GM19463 (cell line): ENCODE measurements around the gene TTLL5.

Experiments
- ATAC-seq: cut with Tn5 transposase; IDR thresholded peaks from one replicate; pipeline ENCODE4 v1.9.1; 2021; ENCODE audit warnings: mild to moderate bottlenecking, moderate library complexity; ENCODE audit not compliant: unreplicated experiment

Gene TTLL5

DNA sequence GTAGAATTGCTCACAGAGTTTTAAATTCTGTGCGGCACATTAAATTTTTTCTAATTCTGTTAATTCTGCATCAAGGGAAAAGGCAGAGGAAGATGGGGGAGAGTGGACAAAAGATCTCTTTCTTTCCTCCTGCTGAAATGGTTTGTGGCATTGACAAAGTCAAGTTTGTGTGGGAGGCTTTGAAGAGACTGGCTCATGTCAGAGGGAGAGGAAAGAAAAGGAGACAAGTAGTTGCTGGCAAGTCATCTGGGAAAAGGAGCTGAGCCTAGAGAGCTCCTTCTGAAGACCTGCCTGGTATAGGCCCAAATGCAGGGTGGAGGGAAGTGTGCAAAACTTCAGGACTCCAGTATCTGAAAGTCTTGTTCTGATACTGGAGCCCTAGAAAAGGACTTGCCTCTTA is 36.3 kb downstream of the TTLL5 start:
- ATAC-seq, result no peak

DNA sequence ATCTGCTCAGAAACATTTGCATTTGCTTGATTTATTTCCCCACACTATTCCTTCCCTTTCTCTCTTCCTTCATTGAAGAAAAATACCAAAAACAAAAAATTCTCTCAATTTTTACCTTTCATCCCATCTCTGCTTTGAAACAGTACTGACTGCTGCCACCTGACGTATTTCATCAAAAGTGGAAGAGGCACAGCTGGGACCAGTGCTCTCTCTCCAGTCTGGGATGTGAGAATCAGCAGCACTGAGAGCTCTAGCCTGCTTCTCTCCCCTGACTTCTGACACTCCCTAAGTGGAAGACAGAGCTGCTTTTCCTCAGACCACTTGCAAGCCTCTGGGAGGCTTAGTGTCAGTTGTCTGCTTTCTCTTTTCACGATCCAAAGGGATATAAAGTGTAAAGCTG is 36.9 kb downstream of the TTLL5 start:
- no peak for ATAC-seq

DNA sequence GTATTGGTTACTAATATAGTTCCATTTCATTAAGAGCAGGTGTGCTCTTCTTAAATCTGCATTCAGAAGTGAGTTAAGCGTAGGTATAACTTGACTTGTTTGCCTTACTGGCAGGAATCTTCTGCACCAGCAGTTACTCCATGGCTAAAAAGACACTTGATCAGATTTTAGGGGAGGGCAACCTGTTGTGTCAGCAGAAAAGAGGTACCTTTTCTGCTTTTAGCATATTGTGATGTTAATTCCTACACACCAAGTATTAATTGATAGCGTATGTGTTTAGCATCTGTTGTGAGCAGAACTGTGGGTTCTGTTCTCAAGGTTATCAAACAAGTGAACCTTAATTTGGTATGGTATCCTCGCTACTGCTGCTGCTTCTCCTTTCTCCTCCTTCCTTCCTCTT is 38.3 kb downstream of the TTLL5 start:
- ATAC-seq, result no peak

DNA sequence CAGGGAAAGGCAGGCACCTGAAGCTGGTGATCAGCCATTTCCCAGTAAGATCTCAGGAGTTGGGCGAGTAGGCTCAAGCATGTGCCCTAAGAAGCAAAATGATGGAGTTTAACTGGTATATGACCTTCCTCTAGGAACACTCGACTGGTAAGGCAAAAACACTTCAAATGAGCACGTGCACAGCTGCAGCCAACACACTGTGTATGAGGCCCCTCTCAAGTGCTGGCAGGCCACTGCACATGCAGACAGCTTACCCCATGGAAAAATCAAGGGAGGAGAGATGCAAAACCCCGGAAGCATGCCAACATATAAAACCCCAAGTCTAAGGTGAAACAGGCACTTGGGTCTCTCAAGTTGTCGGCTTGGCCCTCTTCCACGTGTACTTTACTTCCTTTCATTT is 39.2 kb downstream of the TTLL5 start:
- ATAC-seq, result no peak

DNA sequence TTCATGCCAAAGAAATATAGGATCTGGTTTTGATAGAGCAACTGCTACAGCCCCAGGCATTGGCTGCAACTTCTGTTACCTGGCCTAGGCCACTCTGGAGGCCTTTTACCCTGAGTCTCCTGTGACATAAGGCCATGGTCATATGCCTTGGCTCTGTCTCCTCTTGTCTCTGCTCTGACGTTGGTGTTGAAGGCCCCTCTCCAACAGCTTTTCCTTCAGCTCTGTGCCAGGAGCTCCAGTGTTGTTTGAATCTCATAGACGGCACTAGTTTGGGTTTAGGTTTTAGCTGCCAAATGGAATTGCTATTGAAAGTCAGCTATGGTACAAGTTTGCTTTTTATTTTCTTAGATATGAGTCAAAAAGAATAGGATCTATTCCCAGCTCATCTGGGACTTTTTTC is 41.1 kb downstream of the TTLL5 start:
- no peak for ATAC-seq

DNA sequence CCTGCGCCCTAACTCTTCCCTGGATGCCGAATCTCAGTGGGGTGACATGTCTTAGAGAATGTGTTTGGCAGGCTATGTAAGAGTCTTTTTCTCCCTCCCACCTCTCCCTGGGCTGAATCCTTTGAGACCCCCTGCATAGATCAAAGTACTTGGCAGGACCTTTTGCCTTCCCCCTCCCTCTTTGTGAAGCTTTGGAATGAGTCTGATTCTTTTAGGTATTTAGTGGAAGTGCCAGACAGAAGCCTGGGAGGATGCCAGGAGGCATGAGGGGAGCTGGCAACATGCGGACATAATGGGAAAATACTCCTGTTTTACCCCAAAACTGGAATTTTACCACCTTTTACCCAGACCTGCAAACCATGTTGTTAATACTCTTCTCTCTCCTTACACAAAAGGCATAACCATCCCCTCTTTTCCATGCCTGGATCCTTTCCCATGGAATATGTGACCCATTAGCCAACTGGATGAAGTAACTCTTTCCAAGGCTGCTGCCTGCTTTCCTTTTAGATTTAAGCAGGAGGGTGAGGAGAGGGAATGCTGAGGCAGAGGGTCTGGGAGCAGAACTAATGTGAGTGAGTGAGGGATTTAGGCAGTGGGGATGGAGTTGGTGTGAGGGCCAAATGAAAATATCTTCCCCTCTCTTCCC is 41.7 kb downstream of the TTLL5 start:
- no peak for ATAC-seq

DNA sequence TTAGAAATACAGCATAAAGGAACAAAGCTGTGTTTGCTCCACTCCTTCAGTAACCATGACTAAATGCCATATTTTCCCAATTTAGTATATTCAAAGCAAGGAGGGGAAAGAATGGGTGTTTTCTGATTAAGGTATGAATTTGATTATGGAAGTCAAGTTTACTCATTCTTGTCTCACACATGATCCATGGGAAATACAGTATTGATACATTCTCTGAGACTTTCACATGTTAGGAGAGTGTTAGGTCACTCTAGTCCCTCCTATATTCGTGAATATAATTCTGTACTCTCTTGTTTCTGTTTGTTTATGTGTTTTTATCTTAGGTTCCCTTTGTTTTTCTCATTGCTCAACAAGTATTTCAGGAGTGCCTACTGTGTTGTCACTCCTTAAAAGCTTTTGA is 42.4 kb downstream of the TTLL5 start:
- ATAC-seq, result no peak

DNA sequence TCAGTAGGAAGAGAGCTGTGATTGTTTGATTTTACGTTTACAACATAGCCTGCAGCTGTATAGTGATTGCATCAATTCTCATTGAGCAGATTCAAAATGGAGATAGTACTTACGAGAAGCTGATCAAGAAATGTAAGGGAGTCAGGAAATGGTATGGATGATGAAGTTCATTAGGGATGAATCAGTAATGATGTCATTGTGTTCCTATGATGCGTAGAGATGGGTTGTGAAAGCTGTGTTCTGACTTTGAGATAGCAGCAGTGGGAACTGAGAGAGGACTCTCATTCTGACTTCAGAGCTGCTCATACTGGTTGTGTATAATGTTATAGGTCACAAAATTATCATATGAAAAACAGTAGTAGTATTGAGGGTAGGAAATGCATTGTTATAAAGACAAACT is 44.0 kb downstream of the TTLL5 start:
- ATAC-seq, result no peak

DNA sequence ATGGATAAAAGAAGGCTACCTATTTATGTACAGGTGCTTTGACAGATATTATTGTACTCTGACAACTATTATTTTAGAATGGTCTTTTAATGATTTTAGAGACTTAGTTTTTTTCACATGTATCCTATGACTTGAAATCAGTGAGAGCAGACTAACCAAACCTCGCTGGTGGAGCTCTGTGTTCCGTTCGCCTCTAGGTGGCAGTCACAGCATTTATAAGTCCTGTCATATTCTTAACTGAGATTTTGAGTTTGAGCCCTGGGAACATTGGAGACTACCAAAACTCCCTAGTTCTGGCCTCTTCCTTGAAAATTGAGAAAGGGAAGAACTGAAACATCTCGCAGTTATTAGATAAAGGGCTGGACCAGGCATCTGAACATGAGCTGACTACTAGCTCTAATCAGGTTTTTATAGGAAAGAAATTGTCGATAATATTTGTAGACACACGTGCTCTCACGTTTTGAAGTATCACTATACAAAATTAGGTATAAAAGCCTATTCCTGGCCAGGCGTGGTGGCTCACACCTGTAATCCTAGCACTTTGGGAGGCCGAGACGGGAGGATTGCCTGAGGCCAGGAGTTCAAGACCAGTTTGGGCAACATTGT is 48.3 kb downstream of the TTLL5 start:
- no peak for ATAC-seq

DNA sequence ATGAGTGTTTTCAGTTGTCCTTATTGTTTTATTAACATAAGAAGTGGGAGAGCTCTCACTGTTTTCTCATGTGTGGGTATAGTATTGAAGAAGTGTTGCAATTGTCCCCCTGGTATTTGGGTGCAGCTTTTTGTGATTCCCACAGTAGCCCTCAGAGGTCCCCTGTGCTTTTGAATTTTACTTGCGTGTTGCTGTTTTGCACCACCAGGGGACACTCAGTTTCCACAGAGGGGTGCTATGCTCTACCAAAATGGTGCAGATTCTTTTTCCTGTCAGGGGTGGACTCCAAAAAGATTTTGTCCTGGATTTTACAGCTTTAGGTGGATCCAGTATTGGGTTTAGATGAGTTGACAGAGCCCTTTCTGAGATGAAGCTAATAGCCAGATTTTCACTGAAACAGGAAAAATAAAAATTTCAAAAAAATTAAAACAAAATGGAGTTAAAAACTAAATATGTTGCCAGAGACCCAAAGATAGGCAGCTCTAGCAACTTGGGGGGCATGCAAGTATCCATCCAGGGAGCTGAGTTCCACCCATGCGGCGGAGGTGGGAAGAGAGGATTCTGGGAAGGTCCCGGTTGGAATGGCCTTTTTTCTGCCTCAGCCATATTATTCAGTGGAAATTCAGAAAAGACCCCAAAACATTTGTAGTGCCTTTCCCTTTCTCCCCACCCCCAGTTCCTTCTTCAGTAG is 50.2 kb downstream of the TTLL5 start:
- no peak for ATAC-seq

DNA sequence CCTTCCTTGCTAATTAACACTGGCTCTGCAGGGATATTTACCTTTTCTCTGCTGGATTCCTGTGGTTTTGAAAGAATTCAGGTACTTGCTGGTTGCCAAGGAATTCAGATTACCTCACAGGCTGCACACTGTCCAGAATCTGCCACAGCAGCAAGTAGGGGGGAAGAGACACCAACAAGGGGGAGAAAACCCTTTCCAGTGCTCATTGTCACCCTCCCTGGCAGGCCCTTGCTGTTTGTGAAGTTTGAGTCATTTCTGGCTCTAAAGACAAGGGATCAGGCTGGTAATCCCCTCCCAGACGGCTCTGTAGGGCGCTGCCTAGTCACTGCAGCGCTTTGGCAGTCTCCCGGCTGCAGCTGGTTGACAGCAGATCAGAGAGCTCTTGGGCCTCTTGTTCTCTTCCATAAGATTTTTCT is 50.8 kb downstream of the TTLL5 start:
- peak; percentile 90 for ATAC-seq

DNA sequence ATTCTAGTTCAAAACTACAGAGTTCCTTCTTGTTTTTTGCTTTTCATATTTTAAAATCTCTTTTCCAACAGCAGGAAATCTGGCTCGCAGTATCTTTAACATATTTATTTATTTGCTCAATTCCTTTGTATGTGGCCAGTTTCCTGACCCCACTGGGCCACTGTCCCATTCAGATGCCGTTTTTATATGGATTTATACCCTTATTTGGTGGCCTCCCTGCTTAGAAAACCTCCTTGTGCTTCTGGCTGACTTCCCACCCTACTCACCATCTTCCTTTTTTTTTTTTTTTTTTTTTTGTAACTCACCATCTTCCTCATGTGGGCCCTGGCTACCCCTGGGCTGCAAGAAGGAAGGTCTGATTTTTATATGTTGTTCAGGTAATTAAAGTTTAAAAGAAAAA is 53.9 kb downstream of the TTLL5 start:
- no peak for ATAC-seq

DNA sequence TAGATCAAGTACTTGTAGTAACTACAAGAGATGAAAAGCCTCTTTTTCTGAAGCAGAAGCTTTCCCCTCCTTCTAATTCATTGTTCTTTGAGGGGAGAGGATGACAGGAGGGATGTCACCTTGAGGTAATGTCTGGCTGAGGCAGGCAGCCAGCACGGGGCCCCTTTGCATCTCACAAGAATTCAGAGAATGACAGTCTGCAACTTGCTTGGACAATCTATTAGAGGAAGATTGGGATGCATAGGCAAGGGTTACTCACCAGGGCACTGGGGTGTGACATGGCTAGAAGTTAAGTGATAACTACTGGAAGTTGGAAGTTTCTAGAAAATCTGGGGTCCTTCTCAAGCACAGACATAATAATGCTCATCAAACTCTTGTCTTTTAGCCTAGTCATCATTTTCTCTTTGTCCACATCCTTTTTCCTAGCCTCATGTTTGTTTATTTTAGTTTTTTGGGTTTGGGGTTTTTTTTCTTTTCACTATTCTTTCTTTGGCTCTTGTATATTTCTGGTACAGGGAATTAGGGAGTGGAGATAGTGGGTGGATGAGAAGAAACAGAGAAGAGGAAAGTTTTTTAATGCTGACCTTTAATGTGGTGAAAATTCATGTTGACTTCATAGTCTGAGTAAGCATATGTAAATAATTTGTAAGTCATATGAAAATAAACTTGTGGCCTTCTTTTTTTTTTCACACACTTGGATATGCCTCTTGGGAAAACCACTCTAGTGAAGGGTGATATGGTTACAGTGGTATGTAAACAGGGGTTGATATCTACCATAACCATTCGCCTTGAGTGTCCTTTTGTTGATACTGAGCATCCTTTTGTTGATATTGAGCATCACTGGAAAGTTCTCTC is 55.1 kb downstream of the TTLL5 start:
- ATAC-seq, result no peak

DNA sequence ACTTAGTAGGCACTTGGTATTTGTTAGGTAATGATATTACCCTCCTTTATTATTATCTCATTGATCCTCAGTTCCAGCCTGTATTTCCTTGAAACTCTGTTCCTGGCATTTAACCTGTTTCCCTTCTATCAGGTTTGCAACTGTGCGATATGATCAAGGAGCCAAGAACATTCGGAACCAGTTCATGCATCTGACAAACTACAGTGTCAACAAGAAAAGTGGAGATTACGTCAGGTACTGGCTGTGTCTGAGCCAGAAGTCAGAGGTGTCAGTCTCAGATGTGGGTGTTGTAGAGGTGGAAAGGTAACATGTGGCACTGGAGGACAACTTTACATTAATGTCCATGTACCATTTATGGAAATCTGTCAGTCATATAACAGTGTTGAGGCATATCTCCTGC is 56.7 kb downstream of the TTLL5 start:
- no peak for ATAC-seq

DNA sequence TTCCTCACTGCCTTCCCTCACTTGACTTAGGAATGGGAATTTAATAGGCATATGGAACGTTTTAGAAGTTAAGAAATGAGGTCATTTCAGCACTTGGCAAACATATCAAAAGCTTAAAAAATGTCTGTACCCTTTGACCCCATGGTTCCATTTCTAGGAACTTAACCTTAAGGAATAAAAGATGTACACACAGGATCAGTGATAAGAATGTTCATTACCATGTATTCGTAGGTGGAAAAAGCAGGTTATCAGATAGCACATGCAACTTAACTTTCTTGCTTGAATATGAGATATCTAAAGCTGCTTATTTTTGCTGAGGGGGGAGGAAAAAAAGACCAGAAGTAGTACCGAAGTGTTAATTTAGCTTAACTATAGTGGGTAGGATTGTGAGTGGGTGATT is 57.2 kb downstream of the TTLL5 start:
- ATAC-seq, result no peak

DNA sequence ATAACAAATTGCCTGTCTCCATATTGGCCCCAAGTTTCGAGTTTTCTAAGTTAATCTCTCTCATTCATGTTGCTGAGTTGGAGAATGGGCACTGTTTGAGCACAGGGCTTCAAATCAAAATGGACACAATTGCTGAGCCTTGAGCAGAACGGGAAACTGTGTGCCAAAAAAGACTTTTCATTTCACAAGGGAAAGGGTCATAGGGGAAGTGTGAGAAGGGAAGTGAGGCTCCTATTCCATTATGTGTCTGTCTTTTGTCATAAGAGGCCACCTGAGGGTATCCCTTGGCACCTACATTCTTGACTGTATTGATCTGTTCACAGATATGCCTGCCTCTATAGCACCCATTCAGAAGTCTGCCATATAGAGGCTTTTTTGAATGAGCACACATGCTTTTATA is 59.1 kb downstream of the TTLL5 start:
- ATAC-seq, result no peak

DNA sequence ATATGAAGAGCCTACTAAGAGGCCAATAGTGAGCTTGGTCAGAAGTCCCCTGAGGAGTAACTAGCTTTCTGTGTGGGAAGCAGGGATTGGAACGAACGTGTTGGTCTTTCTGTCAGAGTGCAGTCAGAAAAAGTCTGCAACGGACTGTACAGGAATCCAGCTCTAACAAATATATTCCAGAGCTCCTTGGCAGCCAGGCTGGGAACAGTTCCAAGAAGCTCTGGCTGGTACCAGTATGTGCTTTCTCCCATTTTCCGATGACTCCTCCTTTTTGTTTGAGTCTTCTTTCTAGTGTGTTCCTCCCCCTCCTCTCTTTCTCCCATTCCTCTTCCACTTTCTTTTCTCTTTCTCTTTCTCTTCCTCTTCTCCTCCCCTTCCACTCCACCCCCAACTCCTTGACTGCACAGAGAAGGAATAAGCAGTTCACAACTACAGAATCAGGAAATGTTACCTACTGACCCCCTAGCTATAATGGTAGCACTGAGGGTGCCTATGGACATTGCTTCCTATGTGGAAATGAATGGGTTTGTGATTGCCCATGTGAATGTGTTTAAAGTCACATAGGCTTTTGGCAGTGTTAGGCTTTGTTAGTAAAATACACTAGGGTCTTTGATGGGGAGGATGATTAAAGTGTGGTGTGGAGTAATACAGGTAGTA is 59.9 kb downstream of the TTLL5 start:
- ATAC-seq, result no peak

DNA sequence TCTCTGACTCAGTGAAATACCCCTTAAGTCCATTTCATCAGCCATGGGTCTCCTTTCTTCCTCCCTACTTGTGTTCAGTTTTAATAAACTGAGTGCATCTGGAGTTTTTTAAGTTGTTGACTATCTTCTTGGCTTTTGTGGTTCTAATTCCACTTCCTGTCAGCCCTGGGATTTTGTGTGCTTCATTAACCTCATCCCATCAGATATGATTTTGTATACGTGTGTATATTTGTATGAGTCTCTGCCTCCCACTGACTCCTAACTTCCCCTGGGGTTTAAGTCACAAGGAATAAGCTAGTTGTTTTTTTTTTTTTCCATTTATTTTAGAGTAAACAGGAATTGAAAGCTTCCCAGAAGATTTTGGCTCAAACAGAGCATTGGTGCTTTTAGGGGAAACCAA is 62.7 kb downstream of the TTLL5 start:
- ATAC-seq, result no peak

DNA sequence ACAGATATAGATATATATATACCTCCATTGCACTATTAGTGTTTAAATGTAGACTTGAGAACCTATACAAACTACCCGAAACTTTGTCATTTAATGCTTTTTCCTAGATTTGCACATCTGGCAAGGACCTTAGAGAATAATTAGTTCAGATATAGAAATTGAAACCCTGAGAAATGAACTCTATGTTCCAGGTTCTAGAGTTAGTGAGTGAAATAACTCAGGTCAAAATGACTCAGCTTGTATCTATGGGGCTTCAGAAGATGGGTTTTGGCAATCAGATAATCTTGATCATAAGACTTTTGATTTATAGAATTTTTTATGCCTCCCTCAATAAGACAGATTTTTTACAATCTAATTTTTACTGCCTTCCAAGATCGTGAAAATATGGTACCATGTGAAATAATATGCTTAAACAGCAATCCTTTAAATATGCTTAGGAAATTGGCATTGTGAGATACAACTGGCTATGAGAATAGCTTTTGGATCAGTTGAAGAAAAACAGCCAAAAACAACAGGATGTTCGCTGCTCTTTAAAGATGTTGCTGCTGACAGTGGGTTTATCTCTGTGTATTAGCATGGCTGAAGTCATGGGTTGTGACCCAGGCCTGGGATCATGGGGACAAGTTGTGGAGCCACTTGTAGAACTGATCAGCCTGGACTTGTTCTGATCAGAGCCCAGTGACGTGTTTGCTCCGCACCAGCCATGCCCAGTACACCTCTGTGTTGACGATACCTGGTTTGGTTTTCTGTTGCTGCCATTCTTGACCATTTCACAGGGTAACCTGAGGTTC is 63.6 kb downstream of the TTLL5 start:
- ATAC-seq, result no peak

DNA sequence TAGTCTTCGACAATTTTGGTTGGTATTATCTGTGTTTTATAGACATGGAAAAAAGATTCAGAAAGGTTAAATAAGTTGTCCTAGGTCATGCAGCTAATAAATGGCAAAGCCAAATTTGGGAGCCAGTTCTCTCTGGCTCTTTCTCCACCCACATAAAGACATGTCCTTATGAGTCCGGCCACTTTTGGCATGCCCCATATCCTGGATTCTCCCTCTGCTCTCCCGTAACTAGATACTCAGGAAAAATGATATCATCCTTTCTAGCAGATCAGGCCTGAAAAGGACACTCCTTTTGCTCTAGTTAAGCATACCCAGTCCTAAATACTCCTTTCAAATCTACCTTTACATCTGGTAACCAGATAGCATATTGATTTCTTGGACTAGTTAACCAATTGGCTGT is 64.4 kb downstream of the TTLL5 start:
- no peak for ATAC-seq
